ENCODE results near the gene LY9.

DNA sequence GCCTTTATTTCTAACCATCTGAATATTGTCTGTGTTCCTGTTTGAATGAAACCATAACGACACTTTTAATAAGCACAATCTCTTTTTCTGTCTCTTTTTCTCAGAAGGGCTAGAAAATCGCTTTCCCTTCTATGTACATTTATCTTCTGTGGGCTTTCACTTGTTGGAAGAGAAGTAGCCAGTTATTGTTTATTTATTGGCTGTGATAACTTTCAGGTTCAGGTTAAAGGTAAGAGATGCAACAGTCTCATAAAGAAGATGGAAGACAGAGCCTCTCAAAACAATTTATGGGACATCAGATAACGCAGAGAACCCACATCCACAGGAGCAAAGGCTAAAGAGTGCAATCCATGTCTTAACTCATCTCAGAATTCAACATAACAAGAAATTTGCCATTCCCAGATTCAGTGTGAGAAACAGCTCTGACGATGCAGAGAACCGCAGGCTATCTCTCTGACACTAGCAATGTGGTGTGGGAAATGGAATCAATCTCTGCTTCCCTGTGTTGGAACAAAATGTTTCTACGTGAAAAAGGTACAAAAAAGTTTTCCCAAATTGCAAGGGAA is 70.8 kb downstream of the LY9 start:
- TF ChIP-seq, protein P1, sequence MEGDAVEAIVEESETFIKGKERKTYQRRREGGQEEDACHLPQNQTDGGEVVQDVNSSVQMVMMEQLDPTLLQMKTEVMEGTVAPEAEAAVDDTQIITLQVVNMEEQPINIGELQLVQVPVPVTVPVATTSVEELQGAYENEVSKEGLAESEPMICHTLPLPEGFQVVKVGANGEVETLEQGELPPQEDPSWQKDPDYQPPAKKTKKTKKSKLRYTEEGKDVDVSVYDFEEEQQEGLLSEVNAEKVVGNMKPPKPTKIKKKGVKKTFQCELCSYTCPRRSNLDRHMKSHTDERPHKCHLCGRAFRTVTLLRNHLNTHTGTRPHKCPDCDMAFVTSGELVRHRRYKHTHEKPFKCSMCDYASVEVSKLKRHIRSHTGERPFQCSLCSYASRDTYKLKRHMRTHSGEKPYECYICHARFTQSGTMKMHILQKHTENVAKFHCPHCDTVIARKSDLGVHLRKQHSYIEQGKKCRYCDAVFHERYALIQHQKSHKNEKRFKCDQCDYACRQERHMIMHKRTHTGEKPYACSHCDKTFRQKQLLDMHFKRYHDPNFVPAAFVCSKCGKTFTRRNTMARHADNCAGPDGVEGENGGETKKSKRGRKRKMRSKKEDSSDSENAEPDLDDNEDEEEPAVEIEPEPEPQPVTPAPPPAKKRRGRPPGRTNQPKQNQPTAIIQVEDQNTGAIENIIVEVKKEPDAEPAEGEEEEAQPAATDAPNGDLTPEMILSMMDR (IDR thresholded peaks at IDR 0.05): no peak
- TF ChIP-seq RAD21 (conservative IDR thresholded peaks at IDR 0.05 in 1 of 2, IDR thresholded peaks at IDR 0.05 in 1 of 2) (no peak), RNF2 (IDR thresholded peaks at IDR 0.05; ENCODE audit: borderline replicate concordance, low read depth) (no peak), RCOR1 (IDR thresholded peaks at IDR 0.05; ENCODE audit: low read depth, low read length) (no peak)
